Transverse colon (tissue), 4 donors: ENCODE measurements around the gene GRM8.

Experiments
- CTCF ChIP-seq, 5 experiments: fragments of 200-600 bp in 3 of 5; fragments of 450-650 bp in 2 of 5; sonication (generic) in 3 of 5; IDR thresholded peaks; 1 replicate in 2 of 5; 2 replicates in 3 of 5; pipeline ENCODE4 v1.5.1; 2016 to 2017; ENCODE audit warnings: antibody characterized with exemption in 5 of 5, inconsistent platforms in 3 of 5, mild to moderate bottlenecking in 2 of 5, moderate library complexity in 1 of 5
- POLR2A ChIP-seq: fragments of 450-650 bp; IDR thresholded peaks from one replicate; pipeline ENCODE4 v1.6.1; 2016; ENCODE audit warnings: antibody characterized with exemption, mild to moderate bottlenecking, moderate library complexity
- POLR2AphosphoS5 ChIP-seq, 3 donors: sonication (generic); formaldehyde crosslinking; IDR thresholded peaks; one replicate each; pipeline ENCODE4 v1.6.1; 2016; ENCODE audit warnings: antibody characterized with exemption in 3 of 3

- TF ChIP-seq CTCF (IDR thresholded peaks at IDR 0.05): no peak
- no peak for TF ChIP-seq POLR2A
- no peak for TF ChIP-seq POLR2AphosphoS5 (IDR thresholded peaks at IDR 0.05)
Measured at GRCh38 chr7:126394406-126394805, 858.3 kb downstream of the GRM8 start.
